ENCODE results near the gene KATNIP. TPM values are rescaled to one million over a fixed set of nuclear protein-coding genes. Genes with fewer than 3 reads are reported as not detected.
A peak's percentile ranks its signal among the peaks of the same experiment; 100 is the strongest.

Gene KATNIP
- total RNA-seq, 6 donors from 2014 or later = 19.9 to 79.6 (median 38.6) TPM

- TF ChIP-seq POLR2AphosphoS5 (IDR thresholded peaks at IDR 0.05) (no peak), CTCF (IDR thresholded peaks at IDR 0.05) (no peak), POLR2A (IDR thresholded peaks at IDR 0.05) (no peak), EP300 (IDR thresholded peaks at IDR 0.05) (no peak)
- 95 to 96% methylated on average over 4 of the region's 4 CpGs for WGBS, 2 donors
These were observed 5.3 kb upstream of the KATNIP start for GRCh38 chr16:27544671-27545070.

GRCh38 chr16:27547134-27547533 lies 2.8 kb upstream of the KATNIP start:
- Histone ChIP-seq H3K36me3 (peaks cover 27 to 35% (median 31%) of the 10 kb centered on the region in 4 donors), H3K27ac (peak overlapping the region in 1 of 4 donors; percentile 25), H3K27me3 (no peaks in the 10 kb centered on the region), H3K9me3 (no peaks in the 10 kb centered on the region), H3K4me3 (no peak overlapping the region), H3K4me1 (peaks cover 22 to 37% (median 25%) of the 10 kb centered on the region in 4 donors)
- TF ChIP-seq CTCF (IDR thresholded peaks at IDR 0.05) = no peak
- TF ChIP-seq POLR2AphosphoS5 (IDR thresholded peaks at IDR 0.05) = no peak
- no peak for TF ChIP-seq EP300 (IDR thresholded peaks at IDR 0.05)
- TF ChIP-seq POLR2A (IDR thresholded peaks at IDR 0.05) = no peak
- no peak for DNase-seq
- peak in 1 of 2 donors; percentile 59 for ATAC-seq (ENCODE audit: low FRiP score in 2 of 2)
- WGBS, 2 donors = 82 to 86% methylated on average over 4 of the region's 4 CpGs

More at GRCh38 chr16:27544671-27545070, 5.3 kb upstream of the KATNIP start:
- H3K4me3 ChIP-seq = no peak overlapping the region
- no peaks in the 10 kb centered on the region for H3K27me3 ChIP-seq
- DNase-seq = no peak
- no peak overlapping the region for H3K27ac ChIP-seq
- ATAC-seq (ENCODE audit: low FRiP score in 2 of 2) = no peak
- H3K9me3 ChIP-seq = no peaks in the 10 kb centered on the region
- H3K36me3 ChIP-seq = peaks cover 42 to 60% (median 50%) of the 10 kb centered on the region in 4 donors
- peaks cover 15 to 28% (median 17%) of the 10 kb centered on the region in 4 donors for H3K4me1 ChIP-seq

- Histone ChIP-seq H3K4me3 (no peak overlapping the region), H3K4me1 (peaks cover 22 to 37% (median 25%) of the 10 kb centered on the region in 4 donors), H3K36me3 (peaks cover 20 to 28% (median 23%) of the 10 kb centered on the region in 4 donors), H3K27me3 (no peaks in the 10 kb centered on the region), H3K9me3 (no peaks in the 10 kb centered on the region), H3K27ac (no peak overlapping the region)
- DNase-seq (no peak), ATAC-seq (ENCODE audit: low FRiP score in 2 of 2) (no peak)
- 92 to 93% methylated on average over 2 of the region's 2 CpGs for WGBS, 2 donors
- TF ChIP-seq POLR2A (IDR thresholded peaks at IDR 0.05) (no peak), POLR2AphosphoS5 (IDR thresholded peaks at IDR 0.05) (no peak), EP300 (IDR thresholded peaks at IDR 0.05) (no peak), CTCF (IDR thresholded peaks at IDR 0.05) (no peak)
These were observed 2.1 kb upstream of the KATNIP start for GRCh38 chr16:27547851-27548250.

- peaks cover 5 to 13% (median 9%) of the 10 kb centered on the region in 4 donors for H3K36me3 ChIP-seq
- TF ChIP-seq POLR2A (IDR thresholded peaks at IDR 0.05) (no peak), POLR2AphosphoS5 (IDR thresholded peaks at IDR 0.05) (no peak)
- WGBS, 2 donors = 0 to 1% methylated on average over 6 to 14 of the region's 21 CpGs
- ATAC-seq (ENCODE audit: low FRiP score in 2 of 2) = peak; percentile 74
- H3K27me3 ChIP-seq = no peaks in the 10 kb centered on the region
- DNase-seq = no peak
- H3K27ac ChIP-seq = peak overlapping the region; percentile 72 to 88 (median 87)
- peaks cover 22 to 37% (median 25%) of the 10 kb centered on the region in 4 donors for H3K4me1 ChIP-seq
- peak overlapping the region; percentile 78 to 97 (median 85) for H3K4me3 ChIP-seq
- no peaks in the 10 kb centered on the region for H3K9me3 ChIP-seq
These were observed 539 bp upstream of the KATNIP start for GRCh38 chr16:27549464-27549745.

GRCh38 chr16:27550582-27550920 lies 607 bp downstream of the KATNIP start:
- WGBS, 2 donors = 29 to 34% methylated on average over 4 of the region's 4 CpGs
- DNase-seq = no peak
- Histone ChIP-seq H3K9me3 (no peaks in the 10 kb centered on the region), H3K27ac (peak overlapping the region; percentile 67 to 92 (median 88)), H3K27me3 (no peaks in the 10 kb centered on the region), H3K4me1 (peaks cover 22 to 37% (median 25%) of the 10 kb centered on the region in 4 donors), H3K36me3 (peaks cover 0 to 1% (median 0%) of the 10 kb centered on the region in 4 donors), H3K4me3 (peak overlapping the region; percentile 78 to 97 (median 88))
- TF ChIP-seq CTCF (IDR thresholded peaks at IDR 0.05) = no peak
- no peak for TF ChIP-seq POLR2AphosphoS5 (IDR thresholded peaks at IDR 0.05)
- TF ChIP-seq EP300 (IDR thresholded peaks at IDR 0.05) = no peak
- TF ChIP-seq POLR2A (IDR thresholded peaks at IDR 0.05) = no peak
- ATAC-seq (ENCODE audit: low FRiP score in 2 of 2) = no peak

All from upper lobe of left lung (tissue), 6 donors.